OCI-LY1 (cell line): Measurements from ENCODE around the gene TMEM132C.

Experiments
- CTCF ChIP-seq: fragments of 200-600 bp; sonication (generic), shearing (Covaris generic); IDR thresholded peaks from 2 replicates; pipeline ENCODE4 v1.5.1; 2017; ENCODE audit warnings: mild to moderate bottlenecking, antibody characterized with exemption, low read length, moderate library complexity, mixed read lengths
- EZH2 ChIP-seq: fragments of 200-600 bp; sonication (generic), shearing (Covaris generic); IDR thresholded peaks from 2 replicates; pipeline ENCODE4 v1.8.0; 2017; ENCODE audit warnings: borderline replicate concordance, mixed run types, mild to moderate bottlenecking, antibody characterized with exemption, low read length, moderate library complexity, mixed read lengths

- TF ChIP-seq CTCF (no peak), EZH2 (no peak)
Measured at GRCh38 chr12:128606538-128606937, 339.6 kb downstream of the TMEM132C start.
